NOMO-1 (cell line): ENCODE data around the gene RBMX.

Experiments
- DNase-seq, 2 experiments: peaks; one replicate each; lab custom pipeline; 2025; ENCODE audit not compliant: unreplicated experiment in 2 of 2; lab: John Stamatoyannopoulos, UW

The RBMX gene

GRCh38 chrX:136849395-136849794, 31.1 kb downstream of the RBMX start:
- DNase-seq = no peak

DNA sequence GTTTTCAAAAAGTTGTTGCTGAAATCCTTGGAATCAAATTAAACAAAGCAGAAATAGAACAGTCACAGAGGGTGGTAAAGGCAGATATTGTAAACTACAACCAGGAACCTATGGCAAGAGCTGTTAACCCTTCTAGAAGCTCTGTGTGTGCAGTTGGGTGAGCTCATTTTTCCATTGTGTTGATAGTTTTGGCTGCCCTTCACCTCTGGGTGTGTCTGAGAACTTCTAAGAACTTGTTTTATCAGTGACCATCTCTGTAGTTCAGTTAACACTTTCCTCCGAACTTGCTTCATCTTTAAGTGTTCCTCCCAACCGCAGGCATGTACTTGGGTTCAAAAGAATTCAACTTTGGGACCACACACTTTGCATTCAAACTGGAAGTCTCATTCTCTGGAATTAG, 32.7 kb downstream of the RBMX start:
- no peak for DNase-seq

DNA sequence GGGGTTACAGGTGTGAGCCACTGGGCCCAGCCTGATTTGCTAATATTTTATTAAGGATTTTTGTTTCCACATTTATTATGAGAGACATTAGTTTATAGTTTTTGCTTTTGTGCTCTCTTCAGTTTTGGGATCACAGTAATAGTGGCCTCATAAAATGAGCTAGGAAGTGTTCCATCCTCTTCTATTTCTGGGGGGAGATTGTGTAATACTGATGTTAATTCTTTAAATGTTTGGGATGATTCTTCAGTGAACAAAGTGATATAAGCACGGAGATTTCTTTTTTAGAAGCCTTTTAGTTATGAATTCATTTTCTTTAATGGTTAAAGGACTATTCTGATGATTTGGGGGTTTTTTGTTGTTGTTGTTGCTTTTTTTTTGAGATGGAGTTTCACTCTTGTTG, 41.3 kb downstream of the RBMX start:
- DNase-seq = no peak

DNA sequence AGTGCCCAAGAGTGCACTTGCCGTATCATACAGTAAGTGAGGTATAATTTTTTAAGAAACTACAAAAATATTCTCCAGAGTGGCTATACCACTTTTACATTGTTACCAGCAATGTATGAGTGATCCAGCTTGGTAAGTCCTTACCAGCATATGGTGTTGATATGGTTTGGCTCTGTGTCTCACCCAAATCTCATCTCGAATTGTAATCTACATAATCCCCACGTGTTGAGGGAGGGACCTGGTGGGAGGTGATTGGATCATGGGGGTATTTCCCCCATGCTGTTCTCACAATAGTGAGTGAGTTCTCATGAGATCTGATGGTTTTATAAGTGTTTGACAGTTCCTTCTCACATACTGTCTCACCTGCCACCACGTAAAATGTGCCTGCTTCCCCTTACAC, 44.8 kb downstream of the RBMX start:
- no peak for DNase-seq

- no peak for DNase-seq
Measured at GRCh38 chrX:136829413-136829812, 51.1 kb downstream of the RBMX start.

- peak; percentile 18 to 65 for DNase-seq
Measured at GRCh38 chrX:136828830-136829229, 51.7 kb downstream of the RBMX start.

- DNase-seq = no peak
Measured at GRCh38 chrX:136827026-136827425, 53.5 kb downstream of the RBMX start.

- peak in 1 of 2 experiments; percentile 24 for DNase-seq
Measured at GRCh38 chrX:136825771-136826170, 54.8 kb downstream of the RBMX start.
